ENCODE measurements around the gene LYST.

The LYST gene

DNA sequence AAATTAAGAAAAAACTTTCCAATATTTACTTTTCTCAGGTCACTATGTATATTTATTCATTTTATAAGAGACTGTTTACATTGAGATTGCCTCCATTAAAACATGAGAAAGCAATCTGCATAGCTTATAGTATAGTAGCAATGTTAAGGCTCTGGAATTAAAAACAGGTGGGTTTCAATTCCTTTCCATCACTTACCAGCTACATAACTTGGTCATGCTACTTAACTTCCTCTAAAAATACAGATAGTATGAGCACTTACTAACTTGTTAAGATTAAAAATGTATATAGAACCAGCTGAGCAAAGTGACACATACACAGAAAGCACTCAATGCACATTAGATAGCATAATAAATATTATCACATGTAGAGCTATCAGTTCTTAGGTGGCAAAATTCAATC lies 76.6 kb downstream of the LYST start:
- TF ChIP-seq FOXP2 (optimal IDR thresholded peaks at IDR 0.05; ENCODE audit: borderline replicate concordance, extremely low read depth, extremely low read length, insufficient read depth) = no peak
- TF ChIP-seq SIN3A (IDR thresholded peaks at IDR 0.05; ENCODE audit: borderline replicate concordance, insufficient read depth, low read length) = no peak
- TF ChIP-seq, protein P1, sequence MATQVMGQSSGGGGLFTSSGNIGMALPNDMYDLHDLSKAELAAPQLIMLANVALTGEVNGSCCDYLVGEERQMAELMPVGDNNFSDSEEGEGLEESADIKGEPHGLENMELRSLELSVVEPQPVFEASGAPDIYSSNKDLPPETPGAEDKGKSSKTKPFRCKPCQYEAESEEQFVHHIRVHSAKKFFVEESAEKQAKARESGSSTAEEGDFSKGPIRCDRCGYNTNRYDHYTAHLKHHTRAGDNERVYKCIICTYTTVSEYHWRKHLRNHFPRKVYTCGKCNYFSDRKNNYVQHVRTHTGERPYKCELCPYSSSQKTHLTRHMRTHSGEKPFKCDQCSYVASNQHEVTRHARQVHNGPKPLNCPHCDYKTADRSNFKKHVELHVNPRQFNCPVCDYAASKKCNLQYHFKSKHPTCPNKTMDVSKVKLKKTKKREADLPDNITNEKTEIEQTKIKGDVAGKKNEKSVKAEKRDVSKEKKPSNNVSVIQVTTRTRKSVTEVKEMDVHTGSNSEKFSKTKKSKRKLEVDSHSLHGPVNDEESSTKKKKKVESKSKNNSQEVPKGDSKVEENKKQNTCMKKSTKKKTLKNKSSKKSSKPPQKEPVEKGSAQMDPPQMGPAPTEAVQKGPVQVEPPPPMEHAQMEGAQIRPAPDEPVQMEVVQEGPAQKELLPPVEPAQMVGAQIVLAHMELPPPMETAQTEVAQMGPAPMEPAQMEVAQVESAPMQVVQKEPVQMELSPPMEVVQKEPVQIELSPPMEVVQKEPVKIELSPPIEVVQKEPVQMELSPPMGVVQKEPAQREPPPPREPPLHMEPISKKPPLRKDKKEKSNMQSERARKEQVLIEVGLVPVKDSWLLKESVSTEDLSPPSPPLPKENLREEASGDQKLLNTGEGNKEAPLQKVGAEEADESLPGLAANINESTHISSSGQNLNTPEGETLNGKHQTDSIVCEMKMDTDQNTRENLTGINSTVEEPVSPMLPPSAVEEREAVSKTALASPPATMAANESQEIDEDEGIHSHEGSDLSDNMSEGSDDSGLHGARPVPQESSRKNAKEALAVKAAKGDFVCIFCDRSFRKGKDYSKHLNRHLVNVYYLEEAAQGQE (IDR thresholded peaks at IDR 0.05; ENCODE audit: insufficient read depth in 1 of 2, low read depth in 2 of 2, low read length in 2 of 2) = no peak
- no peak for TF ChIP-seq POLR2AphosphoS5 (IDR thresholded peaks at IDR 0.05; ENCODE audit: low read depth, low read length)
- TF ChIP-seq TAF1 (IDR thresholded peaks at IDR 0.05; ENCODE audit: borderline replicate concordance, insufficient read depth, low read length) = no peak

DNA sequence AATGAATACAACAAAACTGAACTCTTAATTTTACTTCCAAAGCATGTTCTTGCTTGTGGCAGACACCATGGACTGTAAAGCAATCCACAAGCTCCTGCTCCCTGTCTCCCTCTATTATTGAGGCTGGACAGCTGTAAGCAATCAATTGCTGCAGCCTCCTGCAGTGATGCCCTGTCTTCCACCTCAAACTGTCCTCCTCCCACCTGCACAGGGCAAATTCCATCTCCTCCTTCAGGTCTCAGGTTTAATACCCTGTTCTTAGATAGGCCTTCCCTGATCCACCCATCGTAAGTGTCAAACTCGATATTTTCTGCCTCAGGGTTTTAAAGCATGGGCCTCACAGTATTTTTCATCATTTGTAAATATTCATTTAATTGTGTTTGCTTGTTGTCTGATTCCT lies 81.8 kb downstream of the LYST start:
- TF ChIP-seq FOXP2 (optimal IDR thresholded peaks at IDR 0.05; ENCODE audit: borderline replicate concordance, extremely low read depth, extremely low read length, insufficient read depth) (no peak), TAF1 (IDR thresholded peaks at IDR 0.05; ENCODE audit: borderline replicate concordance, insufficient read depth, low read length) (no peak), SIN3A (IDR thresholded peaks at IDR 0.05; ENCODE audit: borderline replicate concordance, insufficient read depth, low read length) (no peak), POLR2AphosphoS5 (IDR thresholded peaks at IDR 0.05; ENCODE audit: low read depth, low read length) (no peak)
- TF ChIP-seq, protein P1 (IDR thresholded peaks at IDR 0.05; ENCODE audit: insufficient read depth in 1 of 2, low read depth in 2 of 2, low read length in 2 of 2) = no peak

DNA sequence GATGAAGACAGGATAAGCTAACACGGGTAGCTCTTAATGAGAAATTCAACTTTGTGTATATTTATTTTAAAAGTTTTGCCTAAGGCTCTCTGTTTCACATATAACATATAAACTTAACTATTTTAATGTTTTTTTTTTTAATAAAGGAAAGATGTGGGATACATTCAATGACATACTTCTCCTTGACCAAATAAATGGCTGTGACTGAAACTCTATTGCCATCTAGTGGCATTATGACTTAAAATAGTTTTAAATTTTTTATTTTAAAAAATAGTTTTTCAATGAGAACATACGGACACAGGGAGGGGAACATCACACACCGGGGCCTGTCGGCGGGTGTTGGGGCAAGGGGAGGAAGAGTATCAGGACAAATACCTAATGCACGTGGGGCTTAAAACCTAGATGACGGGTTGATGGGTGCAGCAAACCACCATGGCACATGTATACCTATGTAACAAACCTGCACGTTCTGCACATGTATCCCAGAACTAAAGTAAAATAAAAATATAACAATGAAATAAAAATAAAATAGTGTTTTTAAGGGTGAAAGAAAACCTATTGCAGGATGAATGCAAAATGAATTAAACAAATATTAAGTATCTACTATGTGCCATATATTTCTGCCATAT lies 83.4 kb downstream of the LYST start:
- TF ChIP-seq, protein P1 (IDR thresholded peaks at IDR 0.05; ENCODE audit: insufficient read depth in 1 of 2, low read depth in 2 of 2, low read length in 2 of 2) = no peak
- TF ChIP-seq FOXP2 (optimal IDR thresholded peaks at IDR 0.05; ENCODE audit: borderline replicate concordance, extremely low read depth, extremely low read length, insufficient read depth) (no peak), TAF1 (IDR thresholded peaks at IDR 0.05; ENCODE audit: borderline replicate concordance, insufficient read depth, low read length) (no peak), SIN3A (IDR thresholded peaks at IDR 0.05; ENCODE audit: borderline replicate concordance, insufficient read depth, low read length) (no peak), POLR2AphosphoS5 (IDR thresholded peaks at IDR 0.05; ENCODE audit: low read depth, low read length) (no peak)

DNA sequence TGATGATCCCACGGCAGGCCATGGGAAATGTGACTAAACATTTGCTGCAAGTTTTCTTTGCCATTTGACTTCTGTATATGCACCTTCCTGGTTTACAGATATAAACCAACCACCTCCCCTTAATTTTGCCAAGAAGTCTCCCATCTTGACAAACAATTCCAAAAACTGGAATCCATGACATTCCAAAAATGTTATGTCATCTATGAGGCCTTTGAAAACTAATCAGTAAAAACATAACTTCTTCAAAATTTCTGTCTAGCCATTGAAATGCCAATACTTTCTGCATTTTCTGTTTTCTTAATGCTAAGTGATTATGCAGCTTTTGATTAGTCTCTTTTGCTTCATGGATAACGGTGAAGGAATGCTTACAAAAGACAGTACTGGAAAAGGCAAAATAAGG lies 84.1 kb downstream of the LYST start:
- TF ChIP-seq, protein P1 (IDR thresholded peaks at IDR 0.05; ENCODE audit: insufficient read depth in 1 of 2, low read depth in 2 of 2, low read length in 2 of 2) = no peak
- TF ChIP-seq TAF1 (IDR thresholded peaks at IDR 0.05; ENCODE audit: borderline replicate concordance, insufficient read depth, low read length) = no peak

DNA sequence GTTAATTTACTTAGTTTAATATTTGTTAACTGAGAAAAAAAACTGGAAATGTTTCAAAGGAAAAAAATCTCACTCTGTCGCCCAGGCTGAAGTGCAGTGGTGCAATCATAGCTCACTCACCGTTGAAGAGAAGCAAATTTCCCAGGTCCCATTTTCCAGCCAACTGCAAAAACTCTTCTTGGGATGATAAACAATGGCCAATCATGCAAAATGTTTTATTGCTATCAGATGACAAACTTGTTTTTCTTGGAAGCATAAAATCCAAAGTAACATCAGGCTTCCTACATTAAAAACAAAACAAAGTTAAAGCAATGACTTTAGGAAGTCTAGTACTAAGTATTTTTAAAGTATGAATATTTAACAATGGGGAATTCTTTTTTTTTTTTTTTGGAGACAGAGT lies 84.9 kb downstream of the LYST start:
- TF ChIP-seq FOXP2 (optimal IDR thresholded peaks at IDR 0.05; ENCODE audit: borderline replicate concordance, extremely low read depth, extremely low read length, insufficient read depth) = no peak
- TF ChIP-seq POLR2AphosphoS5 (IDR thresholded peaks at IDR 0.05; ENCODE audit: low read depth, low read length) = no peak
- TF ChIP-seq SIN3A (IDR thresholded peaks at IDR 0.05; ENCODE audit: borderline replicate concordance, insufficient read depth, low read length) = no peak
- TF ChIP-seq, protein P1 (IDR thresholded peaks at IDR 0.05; ENCODE audit: insufficient read depth in 1 of 2, low read depth in 2 of 2, low read length in 2 of 2) = no peak
- TF ChIP-seq TAF1 (IDR thresholded peaks at IDR 0.05; ENCODE audit: borderline replicate concordance, insufficient read depth, low read length) = no peak

All from PFSK-1 (cell line).